GM12878 (cell line): ENCODE data around the gene SARM1. TPM values are rescaled to one million over a fixed set of nuclear protein-coding genes. Genes with fewer than 3 reads are reported as not detected.

Source experiments
- ATAC-seq: fragments of 200-7000 bp; cut with Tn5 transposase; 3 replicates; pipeline ENCODE4 v1.9.1; 2020; ENCODE audit warnings: mild to moderate bottlenecking, moderate library complexity
- BruUV-seq: library from RNA; stranded (reverse); fragments of 400-500 nt; replicated peaks from 2 replicates; lab custom pipeline; 2021; lab: Mats Ljungman, UMichigan
- CTCF ChIA-PET: fragments of 300-600 bp; sonication (Branson Sonifier 250); formaldehyde crosslinking; extraction: SDS; loops from one replicate; lab custom pipeline; 2021; ENCODE audit warnings: inconsistent platforms; lab: Yijun Ruan, JAX
- POLR2A ChIA-PET: fragments of 350-600 bp; formaldehyde crosslinking; extraction: SDS; loops from one replicate; lab custom pipeline; 2021; ENCODE audit warnings: inconsistent platforms; lab: Charles Lee
- RAD21 ChIA-PET: fragments of 300-600 bp; sonication (Branson Sonifier 250); formaldehyde crosslinking; loops from one replicate; lab custom pipeline; 2023; ENCODE audit warnings: antibody characterized with exemption; ENCODE audit not compliant: unreplicated experiment; lab: Charles Lee
- SMC1A ChIA-PET: fragments of 300-600 bp; sonication (Branson Sonifier 250); formaldehyde crosslinking; loops from one replicate; lab custom pipeline; 2023; ENCODE audit not compliant: unreplicated experiment, uncharacterized antibody; lab: Charles Lee
- DNase-seq: peaks from one replicate; pipeline ENCODE4 v3.0.0-alpha.2; 2011; ENCODE audit warnings: low read depth, low spot score
- FAIRE-seq: peaks from 3 replicates; lab custom pipeline; 2011; peaks lifted over from hg19 to GRCh38; lab: Jason Lieb, UNC
- H2AFZ ChIP-seq: 2 replicates; pipeline ENCODE4 v1.6.0; 2011; ENCODE audit warnings: low read depth, low read length, control low read depth; ENCODE audit not compliant: control insufficient read depth
- H3K27ac ChIP-seq: 2 replicates; pipeline ENCODE4 v1.5.1; 2011; ENCODE audit warnings: control low read depth; ENCODE audit not compliant: control insufficient read depth, insufficient read depth
- H3K27me3 ChIP-seq, 2 experiments: replicated peaks in 1 of 2; 2 replicates each; pipeline versions ENCODE4 v1.6.0 to v1.6.1; 2011; ENCODE audit warnings: low read length in 1 of 2; ENCODE audit not compliant: control insufficient read depth in 2 of 2, insufficient read depth in 2 of 2
- H3K36me3 ChIP-seq, 2 experiments: 2 replicates each; pipeline ENCODE4 v1.5.1; 2011; ENCODE audit warnings: low read length in 1 of 2; ENCODE audit not compliant: control insufficient read depth in 2 of 2, insufficient read depth in 2 of 2
- H3K4me1 ChIP-seq: 2 replicates; pipeline ENCODE4 v1.6.1; 2011; ENCODE audit warnings: mild to moderate bottlenecking, low read length, moderate library complexity, mixed read lengths; ENCODE audit not compliant: control insufficient read depth, insufficient read depth
- H3K4me2 ChIP-seq: 2 replicates; pipeline ENCODE4 v1.6.0; 2011; ENCODE audit warnings: control low read depth; ENCODE audit not compliant: control insufficient read depth, insufficient read depth
- H3K4me3 ChIP-seq: fragments of 200-600 bp; sonication (generic); 2 replicates; pipeline ENCODE4 v1.5.1; 2016
- H3K79me2 ChIP-seq: 2 replicates; pipeline ENCODE4 v1.6.0; 2011; ENCODE audit warnings: low read length; ENCODE audit not compliant: control insufficient read depth, insufficient read depth
- H3K9ac ChIP-seq: 2 replicates; pipeline ENCODE4 v1.8.0; 2011; ENCODE audit warnings: low read length, control low read depth, mixed read lengths; ENCODE audit not compliant: control insufficient read depth, insufficient read depth
- H3K9me3 ChIP-seq: replicated peaks from 3 replicates; pipeline ENCODE4 v1.5.1; 2011; ENCODE audit warnings: mild to moderate bottlenecking, low read length; ENCODE audit not compliant: control insufficient read depth, insufficient read depth
- H4K20me1 ChIP-seq: 2 replicates; pipeline ENCODE4 v1.6.0; 2011; ENCODE audit not compliant: control insufficient read depth, insufficient read depth
- ASH2L ChIP-seq: fragments of 300-600, 200-600 bp; sonication (generic); IDR thresholded peaks from 2 replicates; pipeline ENCODE4 v1.6.1; 2017; ENCODE audit warnings: low read depth, mild to moderate bottlenecking, borderline replicate concordance
- EZH2 ChIP-seq: IDR thresholded peaks from 2 replicates; pipeline ENCODE4 v1.6.1; 2012; ENCODE audit warnings: low read depth, mild to moderate bottlenecking, control low read depth, inconsistent platforms, low read length, borderline replicate concordance; ENCODE audit not compliant: control insufficient read depth
- JUND ChIP-seq: IDR thresholded peaks from 2 replicates; pipeline ENCODE4 v1.6.1; 2012; ENCODE audit warnings: low read depth, mild to moderate bottlenecking, low read length, improper control_type of control experiment, moderate library complexity
- MTA2 ChIP-seq: fragments of 450-650 bp; IDR thresholded peaks from 2 replicates; pipeline ENCODE4 v1.6.1; 2016; ENCODE audit warnings: low read depth, mild to moderate bottlenecking, moderate library complexity
- POLR2AphosphoS5 ChIP-seq: IDR thresholded peaks from 2 replicates; pipeline ENCODE4 v1.6.1; 2011; ENCODE audit warnings: mild to moderate bottlenecking, low read length, inconsistent platforms
- RAD51 ChIP-seq: fragments of 450-650 bp; IDR thresholded peaks from 2 replicates; pipeline ENCODE4 v1.6.1; 2016; ENCODE audit warnings: moderate library complexity, mild to moderate bottlenecking, inconsistent platforms
- RUNX3 ChIP-seq: IDR thresholded peaks from 2 replicates; pipeline ENCODE4 v1.6.1; 2012; ENCODE audit warnings: low read length, inconsistent platforms
- YY1 ChIP-seq: IDR thresholded peaks from 2 replicates; pipeline ENCODE4 v1.6.1; 2011; ENCODE audit warnings: low read depth, mild to moderate bottlenecking, low read length
- ZBED1 ChIP-seq: IDR thresholded peaks from 2 replicates; pipeline ENCODE4 v1.6.1; 2016; ENCODE audit warnings: borderline replicate concordance
- WGBS: methylation state at CpG from one replicate; pipeline ENCODE4 v1.1.6; 2016; ENCODE audit warnings: low lambda C conversion rate; ENCODE audit not compliant: insufficient replicate concordance, insufficient coverage; ENCODE audit errors: missing lambda C conversion rate; 5-methylcytosine and 5-hydroxymethylcytosine counted together
- in situ Hi-C: fragments of 300-500 bp; cut with MboI; formaldehyde crosslinking; loops from 9 replicates; pipeline ENCODE4 v1.14.3; 2018; ENCODE audit warnings: mixed read lengths
- intact Hi-C: fragments of 100-400 bp; cut with micrococcal nuclease; formaldehyde crosslinking; loops from one replicate; pipeline ENCODE4 v1.14.2; 2022; ENCODE audit not compliant: unreplicated experiment
- polyA plus RNA-seq, 11 experiments: library from polyadenylated mRNA; depleted of rRNA in 4 of 11; unstranded in 6 of 11; stranded (reverse) in 5 of 11; fragments of >200 nt; fragmentation: Nextera tagmentation in 4 of 11; fragmentation: Illumina TruSeq in 1 of 11; extraction: Ambion mirVana in 4 of 11; extraction: Trizol in 1 of 11; gene quantifications; 1 replicate in 1 of 11; 2 replicates in 10 of 11; pipeline versions ENCODE4 v1.2.1 to v1.2.3, GENCODE V29; 2011 to 2016; ENCODE audit warnings: inconsistent platforms in 2 of 11, missing spikeins in 2 of 11, low read depth in 1 of 11
- total RNA-seq, 4 experiments: library from RNA; depleted of rRNA in 3 of 4; stranded (reverse); fragments of >200 nt in 3 of 4; fragmentation: Illumina TruSeq in 1 of 4; extraction: Trizol in 1 of 4; gene quantifications; 2 replicates each; pipeline versions ENCODE4 v1.2.1 to v1.2.3, GENCODE V29; 2013 to 2021
- TF ChIP-seq, protein P1 (sequence below): fragments of 450-650 bp; IDR thresholded peaks from 2 replicates; pipeline ENCODE4 v1.6.1; 2017; ENCODE audit warnings: mild to moderate bottlenecking
- TF ChIP-seq, protein P2 (sequence below): fragments of 450-650 bp; IDR thresholded peaks from 2 replicates; pipeline ENCODE4 v1.6.1; 2017; ENCODE audit warnings: mild to moderate bottlenecking, moderate library complexity

The SARM1 gene
- total and polyA plus RNA-seq, 10 of the 15 experiments (the other 5 are each of a cell fraction or from before 2014, with no cell fraction given) = 0.56 to 25.3 (median 11.9) TPM

GRCh38 chr17:28407974-28408306 is 36.4 kb downstream of the SARM1 start:
- Histone ChIP-seq H3K9ac (no peak overlapping the region), H3K9me3 (no peaks in the 10 kb centered on the region), H3K4me2 (no peak overlapping the region), H2AFZ (no peak overlapping the region), H4K20me1 (no peaks in the 10 kb centered on the region), H3K36me3 (no peaks in the 10 kb centered on the region), H3K79me2 (no peaks in the 10 kb centered on the region), H3K4me1 (peaks cover 3% of the 10 kb centered on the region; the same call in 1 of the 2 replicates), H3K4me3 (no peak overlapping the region), H3K27me3 (no peaks in the 10 kb centered on the region), H3K27ac (no peak overlapping the region)
- ChIA-PET SMC1A (interaction anchor here (0.5 kb wide), 1 partner anchor 99 kb away, joined by 3 read pairs; no protein-coding TSS in a partner anchor), CTCF (interaction anchor here (0.8 to 1.0 kb wide), 2 partner anchors 8 to 9 kb away, joined by 3 to 4 read pairs; no protein-coding TSS in a partner anchor), RAD21 (no interaction called here), POLR2A (interaction anchor here (0.8 kb wide), 1 partner anchor 72 kb away, joined by 3 read pairs; the partner anchor contains the start of genes IFT20 and TNFAIP1)
- intact Hi-C loops (no loop called here), in situ Hi-C loops (no loop called here)
- TF ChIP-seq RAD51 = no peak
- TF ChIP-seq RUNX3 = no peak
- TF ChIP-seq, protein P1, sequence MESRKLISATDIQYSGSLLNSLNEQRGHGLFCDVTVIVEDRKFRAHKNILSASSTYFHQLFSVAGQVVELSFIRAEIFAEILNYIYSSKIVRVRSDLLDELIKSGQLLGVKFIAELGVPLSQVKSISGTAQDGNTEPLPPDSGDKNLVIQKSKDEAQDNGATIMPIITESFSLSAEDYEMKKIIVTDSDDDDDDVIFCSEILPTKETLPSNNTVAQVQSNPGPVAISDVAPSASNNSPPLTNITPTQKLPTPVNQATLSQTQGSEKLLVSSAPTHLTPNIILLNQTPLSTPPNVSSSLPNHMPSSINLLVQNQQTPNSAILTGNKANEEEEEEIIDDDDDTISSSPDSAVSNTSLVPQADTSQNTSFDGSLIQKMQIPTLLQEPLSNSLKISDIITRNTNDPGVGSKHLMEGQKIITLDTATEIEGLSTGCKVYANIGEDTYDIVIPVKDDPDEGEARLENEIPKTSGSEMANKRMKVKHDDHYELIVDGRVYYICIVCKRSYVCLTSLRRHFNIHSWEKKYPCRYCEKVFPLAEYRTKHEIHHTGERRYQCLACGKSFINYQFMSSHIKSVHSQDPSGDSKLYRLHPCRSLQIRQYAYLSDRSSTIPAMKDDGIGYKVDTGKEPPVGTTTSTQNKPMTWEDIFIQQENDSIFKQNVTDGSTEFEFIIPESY = no peak
- TF ChIP-seq YY1 = no peak
- no peak for TF ChIP-seq POLR2AphosphoS5
- TF ChIP-seq MTA2 = no peak
- TF ChIP-seq ZBED1 = no peak
- TF ChIP-seq EZH2 = no peak
- TF ChIP-seq JUND = no peak
- no peak for TF ChIP-seq ASH2L
- TF ChIP-seq, protein P2, sequence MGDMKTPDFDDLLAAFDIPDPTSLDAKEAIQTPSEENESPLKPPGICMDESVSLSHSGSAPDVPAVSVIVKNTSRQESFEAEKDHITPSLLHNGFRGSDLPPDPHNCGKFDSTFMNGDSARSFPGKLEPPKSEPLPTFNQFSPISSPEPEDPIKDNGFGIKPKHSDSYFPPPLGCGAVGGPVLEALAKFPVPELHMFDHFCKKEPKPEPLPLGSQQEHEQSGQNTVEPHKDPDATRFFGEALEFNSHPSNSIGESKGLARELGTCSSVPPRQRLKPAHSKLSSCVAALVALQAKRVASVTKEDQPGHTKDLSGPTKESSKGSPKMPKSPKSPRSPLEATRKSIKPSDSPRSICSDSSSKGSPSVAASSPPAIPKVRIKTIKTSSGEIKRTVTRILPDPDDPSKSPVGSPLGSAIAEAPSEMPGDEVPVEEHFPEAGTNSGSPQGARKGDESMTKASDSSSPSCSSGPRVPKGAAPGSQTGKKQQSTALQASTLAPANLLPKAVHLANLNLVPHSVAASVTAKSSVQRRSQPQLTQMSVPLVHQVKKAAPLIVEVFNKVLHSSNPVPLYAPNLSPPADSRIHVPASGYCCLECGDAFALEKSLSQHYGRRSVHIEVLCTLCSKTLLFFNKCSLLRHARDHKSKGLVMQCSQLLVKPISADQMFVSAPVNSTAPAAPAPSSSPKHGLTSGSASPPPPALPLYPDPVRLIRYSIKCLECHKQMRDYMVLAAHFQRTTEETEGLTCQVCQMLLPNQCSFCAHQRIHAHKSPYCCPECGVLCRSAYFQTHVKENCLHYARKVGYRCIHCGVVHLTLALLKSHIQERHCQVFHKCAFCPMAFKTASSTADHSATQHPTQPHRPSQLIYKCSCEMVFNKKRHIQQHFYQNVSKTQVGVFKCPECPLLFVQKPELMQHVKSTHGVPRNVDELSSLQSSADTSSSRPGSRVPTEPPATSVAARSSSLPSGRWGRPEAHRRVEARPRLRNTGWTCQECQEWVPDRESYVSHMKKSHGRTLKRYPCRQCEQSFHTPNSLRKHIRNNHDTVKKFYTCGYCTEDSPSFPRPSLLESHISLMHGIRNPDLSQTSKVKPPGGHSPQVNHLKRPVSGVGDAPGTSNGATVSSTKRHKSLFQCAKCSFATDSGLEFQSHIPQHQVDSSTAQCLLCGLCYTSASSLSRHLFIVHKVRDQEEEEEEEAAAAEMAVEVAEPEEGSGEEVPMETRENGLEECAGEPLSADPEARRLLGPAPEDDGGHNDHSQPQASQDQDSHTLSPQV = no peak
- FAIRE-seq = no peak
- WGBS = 92% methylated on average over 1 of the region's 1 CpG
- no peak for ATAC-seq
- no TSS peak for BruUV-seq
- no peak for DNase-seq
